GM12872 (cell line): ENCODE results near the gene SMYD3.

Source experiments
- CTCF ChIP-seq: IDR thresholded peaks from 3 replicates; pipeline ENCODE4 v1.5.1; 2011; ENCODE audit warnings: low read depth, mild to moderate bottlenecking, low read length, moderate library complexity; ENCODE audit not compliant: insufficient read depth

Gene SMYD3

DNA sequence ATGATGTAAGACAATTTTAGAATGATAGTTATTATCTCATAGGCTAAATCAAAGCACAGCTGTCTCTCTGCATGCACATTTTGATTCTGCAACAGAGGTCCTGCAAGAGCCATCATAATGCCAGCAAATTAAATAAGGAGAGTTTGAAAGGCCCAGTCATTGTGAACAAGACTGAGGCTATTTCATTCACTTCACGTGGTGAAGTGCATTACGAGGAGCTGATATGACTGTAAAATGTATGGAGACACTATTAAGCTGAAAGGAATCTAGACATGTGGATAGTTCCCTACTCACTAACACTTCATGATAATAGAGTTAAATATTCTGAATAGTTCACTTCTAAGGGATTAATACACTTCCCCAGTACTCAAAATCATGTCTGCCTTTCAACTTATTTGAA lies 299.0 kb downstream of the SMYD3 start:
- no peak for TF ChIP-seq CTCF

- TF ChIP-seq CTCF: no peak
These were observed 303.9 kb downstream of the SMYD3 start for GRCh38 chr1:246203180-246203579.

GRCh38 chr1:246200738-246201137 lies 306.3 kb downstream of the SMYD3 start:
- no peak for TF ChIP-seq CTCF

GRCh38 chr1:246200225-246200624 lies 306.9 kb downstream of the SMYD3 start:
- no peak for TF ChIP-seq CTCF

DNA sequence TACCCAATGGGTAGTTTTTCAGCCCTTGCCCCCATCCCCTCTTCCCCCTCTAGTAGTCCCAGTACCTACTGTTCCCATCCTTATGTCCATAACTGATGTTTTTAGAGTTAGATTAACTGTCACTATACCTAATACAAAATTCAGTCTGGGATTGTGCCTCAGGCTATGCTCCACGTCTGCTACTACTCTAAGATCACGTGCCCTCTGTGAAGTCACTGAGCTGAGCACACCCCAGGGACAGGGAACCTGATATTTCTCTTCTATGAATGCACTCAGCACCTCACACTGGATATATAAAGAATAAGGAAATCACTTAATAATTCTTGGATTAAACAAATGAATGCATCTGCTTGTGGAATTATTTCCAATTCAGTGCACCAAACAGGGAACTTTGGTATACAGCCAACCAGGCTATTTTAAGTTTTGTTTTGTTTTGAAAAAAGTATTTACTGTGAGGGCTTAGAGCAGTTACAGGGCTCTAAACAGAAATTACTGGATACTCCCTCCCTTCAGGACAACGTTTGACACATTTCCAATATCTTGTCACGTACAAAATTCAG lies 307.9 kb downstream of the SMYD3 start:
- no peak for TF ChIP-seq CTCF

GRCh38 chr1:246198115-246198816 lies 308.8 kb downstream of the SMYD3 start:
- no peak for TF ChIP-seq CTCF

GRCh38 chr1:246197076-246197475 lies 310.0 kb downstream of the SMYD3 start:
- TF ChIP-seq CTCF: no peak
